Lung (tissue), 12 donors: ENCODE measurements around the gene MADD. TPM values are rescaled to one million over a fixed set of nuclear protein-coding genes. Genes with fewer than 3 reads are reported as not detected.

ENCODE experiments used
- ATAC-seq: fragments of 200-7000 bp; cut with Tn5 transposase; one replicate; pipeline ENCODE4 v1.9.1; 2020; ENCODE audit warnings: moderate number of reproducible peaks; ENCODE audit not compliant: insufficient read depth, low FRiP score
- DNase-seq, 3 donors: peaks; one replicate each; pipeline ENCODE4 v3.0.0-alpha.2; 2013 to 2017
- H3K27ac ChIP-seq, 2 donors: one replicate each; pipeline ENCODE4 v1.5.1; 2013; ENCODE audit warnings: mild to moderate bottlenecking in 2 of 2, moderate library complexity in 2 of 2, control low read depth in 1 of 2, inconsistent platforms in 1 of 2, low read depth in 1 of 2, low read length in 1 of 2
- H3K27me3 ChIP-seq, 3 donors: one replicate each; pipeline ENCODE4 v1.5.1; 2013; ENCODE audit warnings: low read length in 2 of 3; ENCODE audit not compliant: control insufficient read depth in 3 of 3, insufficient read depth in 3 of 3
- H3K36me3 ChIP-seq, 4 donors: one replicate each; pipeline ENCODE4 v1.5.1; 2013; ENCODE audit warnings: low read length in 4 of 4, mild to moderate bottlenecking in 1 of 4, moderate library complexity in 1 of 4; ENCODE audit not compliant: control insufficient read depth in 4 of 4, insufficient read depth in 4 of 4
- H3K4me1 ChIP-seq, 5 donors: one replicate each; pipeline ENCODE4 v1.5.1; 2013; ENCODE audit warnings: low read length in 5 of 5, mild to moderate bottlenecking in 2 of 5, moderate library complexity in 1 of 5; ENCODE audit not compliant: control insufficient read depth in 5 of 5, insufficient read depth in 5 of 5
- H3K4me3 ChIP-seq: one replicate; pipeline ENCODE4 v1.5.1; 2013; ENCODE audit warnings: mild to moderate bottlenecking, control low read depth, moderate library complexity
- H3K9ac ChIP-seq, 2 donors: one replicate each; pipeline ENCODE4 v1.5.1; 2013; ENCODE audit warnings: low read length in 2 of 2, control low read depth in 1 of 2; ENCODE audit not compliant: insufficient read depth in 1 of 2
- H3K9me3 ChIP-seq, 4 donors: one replicate each; pipeline ENCODE4 v1.5.1; 2013; ENCODE audit warnings: low read length in 3 of 4, mild to moderate bottlenecking in 1 of 4, moderate library complexity in 1 of 4; ENCODE audit not compliant: control insufficient read depth in 4 of 4, insufficient read depth in 3 of 4
- WGBS, 2 donors: extraction: QIAGEN DNeasy Blood & Tissue Kit; methylation state at CpG; one replicate each; pipeline ENCODE4 v1.1.7; 2013; 5-methylcytosine and 5-hydroxymethylcytosine counted together
- polyA plus RNA-seq, 2 donors: library from polyadenylated mRNA; stranded (reverse); fragments of 200-250 nt; gene quantifications; one replicate each; pipeline ENCODE4 v1.2.1, GENCODE V29; 2013
- total RNA-seq, 2 donors: library from RNA; depleted of rRNA in 1 of 2; stranded (reverse); fragments of >200 nt in 1 of 2; gene quantifications; one replicate each; pipeline ENCODE4 v1.2.1, GENCODE V29; 2014 to 2021
- TF ChIP-seq, protein P1 (sequence below): IDR thresholded peaks from 2 replicates; pipeline ENCODE4 v1.5.1; 2012; ENCODE audit warnings: mild to moderate bottlenecking; ENCODE audit errors: control extremely low read depth, extremely low read depth
- donor health status: control.
- donor health status: control.
- donor health status: Bipolar disorder and iron deficiency.
- donor health status: healthy.
- donor health status: DM: yes; HTN: yes; CAD: no.

The MADD gene
- total and polyA plus RNA-seq, 4 donors, result 15.9 to 56.8 (median 37.1) TPM

DNA sequence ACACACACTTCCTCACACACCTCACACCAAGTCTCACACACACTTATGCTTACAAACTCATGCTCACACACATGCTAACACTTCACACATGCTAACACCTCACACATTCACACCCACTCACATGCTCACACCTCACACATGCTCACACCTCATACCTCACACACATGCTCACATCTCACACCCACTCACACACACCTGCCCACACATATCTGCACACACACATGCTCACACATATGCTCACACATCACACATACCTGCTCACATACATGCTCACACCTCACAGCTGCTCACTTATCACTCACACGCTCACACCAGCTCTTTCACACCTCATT is 87.0 kb downstream of the MADD start:
- ATAC-seq, result no peak
- 98 to 100% methylated on average over 1 of the region's 1 CpG for WGBS, 2 donors
- peaks cover 0 to 8% (median 0%) of the 10 kb centered on the region in 5 donors for H3K4me1 ChIP-seq

DNA sequence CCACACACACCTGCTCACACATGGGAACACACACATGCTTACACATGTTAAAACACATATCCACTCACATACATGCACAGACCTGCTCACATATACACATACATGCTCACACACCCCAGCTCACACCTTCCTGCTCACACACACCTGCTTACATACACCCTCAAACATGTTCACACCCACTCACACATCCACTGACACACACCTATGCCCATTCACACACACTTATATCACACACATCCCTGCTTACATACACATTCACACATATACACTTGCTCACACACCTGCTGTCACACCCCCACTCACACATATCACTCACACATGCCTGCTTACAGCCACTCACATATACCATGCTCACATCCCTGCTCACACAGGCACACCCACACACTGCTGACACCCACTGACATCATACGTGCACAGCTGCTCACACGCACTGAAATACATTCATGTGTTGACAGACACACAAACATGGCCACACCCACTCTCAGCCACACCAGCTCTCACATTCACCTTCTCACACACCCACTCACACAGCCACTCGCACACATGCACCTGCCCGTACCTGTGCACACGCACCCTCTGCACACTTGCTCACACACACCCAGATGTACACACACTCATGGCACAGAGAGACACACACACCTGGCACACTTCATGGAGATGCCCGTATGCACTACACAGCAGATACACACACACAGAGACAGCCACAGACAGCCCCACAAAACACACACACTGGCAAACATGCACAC is 88.2 kb downstream of the MADD start:
- H3K9me3 ChIP-seq, result no peaks in the 10 kb centered on the region
- H3K36me3 ChIP-seq, result peaks cover 0 to 5% (median 2%) of the 10 kb centered on the region in 4 donors
- ATAC-seq (no peak), DNase-seq (no peak)
- TF ChIP-seq, protein P1, sequence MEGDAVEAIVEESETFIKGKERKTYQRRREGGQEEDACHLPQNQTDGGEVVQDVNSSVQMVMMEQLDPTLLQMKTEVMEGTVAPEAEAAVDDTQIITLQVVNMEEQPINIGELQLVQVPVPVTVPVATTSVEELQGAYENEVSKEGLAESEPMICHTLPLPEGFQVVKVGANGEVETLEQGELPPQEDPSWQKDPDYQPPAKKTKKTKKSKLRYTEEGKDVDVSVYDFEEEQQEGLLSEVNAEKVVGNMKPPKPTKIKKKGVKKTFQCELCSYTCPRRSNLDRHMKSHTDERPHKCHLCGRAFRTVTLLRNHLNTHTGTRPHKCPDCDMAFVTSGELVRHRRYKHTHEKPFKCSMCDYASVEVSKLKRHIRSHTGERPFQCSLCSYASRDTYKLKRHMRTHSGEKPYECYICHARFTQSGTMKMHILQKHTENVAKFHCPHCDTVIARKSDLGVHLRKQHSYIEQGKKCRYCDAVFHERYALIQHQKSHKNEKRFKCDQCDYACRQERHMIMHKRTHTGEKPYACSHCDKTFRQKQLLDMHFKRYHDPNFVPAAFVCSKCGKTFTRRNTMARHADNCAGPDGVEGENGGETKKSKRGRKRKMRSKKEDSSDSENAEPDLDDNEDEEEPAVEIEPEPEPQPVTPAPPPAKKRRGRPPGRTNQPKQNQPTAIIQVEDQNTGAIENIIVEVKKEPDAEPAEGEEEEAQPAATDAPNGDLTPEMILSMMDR, result no peak
- H3K9ac ChIP-seq, result no peak overlapping the region
- 88 to 92% methylated on average over 6 of the region's 6 CpGs for WGBS, 2 donors
- no peaks in the 10 kb centered on the region for H3K27me3 ChIP-seq
- no peak overlapping the region for H3K4me3 ChIP-seq
- no peak overlapping the region for H3K27ac ChIP-seq
- peaks cover 0 to 8% (median 0%) of the 10 kb centered on the region in 5 donors for H3K4me1 ChIP-seq

More for the DNA sequence above, 87.0 kb downstream of the MADD start:
- Histone ChIP-seq H3K9me3 (no peaks in the 10 kb centered on the region), H3K27me3 (no peaks in the 10 kb centered on the region), H3K9ac (no peak overlapping the region), H3K36me3 (peaks cover 0 to 5% (median 2%) of the 10 kb centered on the region in 4 donors), H3K4me3 (no peak overlapping the region), H3K27ac (no peak overlapping the region)
- no peak for DNase-seq
- TF ChIP-seq, protein P1, result no peak

DNA sequence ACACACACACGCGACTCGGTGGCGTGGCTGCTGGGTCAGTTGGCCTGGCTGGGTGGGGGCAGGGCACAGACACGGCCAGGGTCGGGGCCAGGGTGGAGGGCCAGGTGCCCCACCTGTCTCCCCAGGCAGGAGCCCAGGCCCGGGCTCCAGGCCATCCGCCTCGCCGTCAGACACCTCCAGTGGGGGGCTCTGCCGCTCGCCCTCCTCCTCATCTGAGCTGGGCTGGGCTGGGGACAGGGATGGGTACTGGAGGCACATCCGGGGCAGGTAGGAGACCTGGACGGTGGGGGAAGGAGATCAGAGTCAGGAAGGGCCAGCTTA is 88.8 kb downstream of the MADD start:
- H3K27ac ChIP-seq, result no peak overlapping the region
- H3K4me3 ChIP-seq, result no peak overlapping the region
- 84 to 85% methylated on average over 14 of the region's 14 CpGs for WGBS, 2 donors
- H3K4me1 ChIP-seq, result peaks cover 0 to 8% (median 0%) of the 10 kb centered on the region in 5 donors
- no peaks in the 10 kb centered on the region for H3K27me3 ChIP-seq
- no peak overlapping the region for H3K9ac ChIP-seq
- H3K36me3 ChIP-seq, result peaks cover 0 to 5% (median 2%) of the 10 kb centered on the region in 4 donors
- H3K9me3 ChIP-seq, result no peaks in the 10 kb centered on the region
- ATAC-seq (no peak), DNase-seq (no peak)
- TF ChIP-seq, protein P1, result no peak

DNA sequence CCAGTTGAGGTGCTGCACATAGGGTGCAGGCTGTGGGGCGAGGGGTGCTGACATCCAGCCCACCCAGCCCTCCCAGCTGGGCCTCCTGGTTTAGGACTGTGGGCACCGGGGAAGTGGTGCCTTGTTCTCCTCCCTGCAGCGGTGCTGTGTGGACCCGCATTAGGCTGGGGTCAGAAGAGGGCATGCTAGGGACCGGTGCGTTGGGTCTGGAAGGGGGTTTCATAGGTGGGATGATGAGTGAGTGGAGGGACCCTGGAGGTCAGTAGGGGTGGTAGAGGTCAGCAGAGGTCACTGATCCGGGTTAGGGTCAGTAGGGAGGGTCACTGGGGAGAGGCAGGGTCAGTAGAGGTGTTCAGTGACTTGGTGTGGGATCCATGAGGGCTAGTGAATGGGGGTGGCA is 89.2 kb downstream of the MADD start:
- ATAC-seq (no peak), DNase-seq (no peak)
- 45 to 79% methylated on average over 7 of the region's 7 CpGs for WGBS, 2 donors
- no peaks in the 10 kb centered on the region for H3K27me3 ChIP-seq
- TF ChIP-seq, protein P1, result no peak
- H3K4me1 ChIP-seq, result peaks cover 0 to 8% (median 0%) of the 10 kb centered on the region in 5 donors
- no peaks in the 10 kb centered on the region for H3K9me3 ChIP-seq
- no peak overlapping the region for H3K4me3 ChIP-seq
- H3K9ac ChIP-seq, result no peak overlapping the region
- H3K27ac ChIP-seq, result peak overlapping the region in 1 of 2 donors; percentile 59
- peaks cover 0 to 5% (median 2%) of the 10 kb centered on the region in 4 donors for H3K36me3 ChIP-seq
